ENCODE data around the gene BCAT1.
A peak's percentile ranks its signal among the peaks of the same experiment; 100 is the strongest.

Gene BCAT1, protein sequence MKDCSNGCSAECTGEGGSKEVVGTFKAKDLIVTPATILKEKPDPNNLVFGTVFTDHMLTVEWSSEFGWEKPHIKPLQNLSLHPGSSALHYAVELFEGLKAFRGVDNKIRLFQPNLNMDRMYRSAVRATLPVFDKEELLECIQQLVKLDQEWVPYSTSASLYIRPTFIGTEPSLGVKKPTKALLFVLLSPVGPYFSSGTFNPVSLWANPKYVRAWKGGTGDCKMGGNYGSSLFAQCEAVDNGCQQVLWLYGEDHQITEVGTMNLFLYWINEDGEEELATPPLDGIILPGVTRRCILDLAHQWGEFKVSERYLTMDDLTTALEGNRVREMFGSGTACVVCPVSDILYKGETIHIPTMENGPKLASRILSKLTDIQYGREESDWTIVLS
- 270 to 921 (median 610) reads per million in 17 experiments for total RNA-seq

DNA sequence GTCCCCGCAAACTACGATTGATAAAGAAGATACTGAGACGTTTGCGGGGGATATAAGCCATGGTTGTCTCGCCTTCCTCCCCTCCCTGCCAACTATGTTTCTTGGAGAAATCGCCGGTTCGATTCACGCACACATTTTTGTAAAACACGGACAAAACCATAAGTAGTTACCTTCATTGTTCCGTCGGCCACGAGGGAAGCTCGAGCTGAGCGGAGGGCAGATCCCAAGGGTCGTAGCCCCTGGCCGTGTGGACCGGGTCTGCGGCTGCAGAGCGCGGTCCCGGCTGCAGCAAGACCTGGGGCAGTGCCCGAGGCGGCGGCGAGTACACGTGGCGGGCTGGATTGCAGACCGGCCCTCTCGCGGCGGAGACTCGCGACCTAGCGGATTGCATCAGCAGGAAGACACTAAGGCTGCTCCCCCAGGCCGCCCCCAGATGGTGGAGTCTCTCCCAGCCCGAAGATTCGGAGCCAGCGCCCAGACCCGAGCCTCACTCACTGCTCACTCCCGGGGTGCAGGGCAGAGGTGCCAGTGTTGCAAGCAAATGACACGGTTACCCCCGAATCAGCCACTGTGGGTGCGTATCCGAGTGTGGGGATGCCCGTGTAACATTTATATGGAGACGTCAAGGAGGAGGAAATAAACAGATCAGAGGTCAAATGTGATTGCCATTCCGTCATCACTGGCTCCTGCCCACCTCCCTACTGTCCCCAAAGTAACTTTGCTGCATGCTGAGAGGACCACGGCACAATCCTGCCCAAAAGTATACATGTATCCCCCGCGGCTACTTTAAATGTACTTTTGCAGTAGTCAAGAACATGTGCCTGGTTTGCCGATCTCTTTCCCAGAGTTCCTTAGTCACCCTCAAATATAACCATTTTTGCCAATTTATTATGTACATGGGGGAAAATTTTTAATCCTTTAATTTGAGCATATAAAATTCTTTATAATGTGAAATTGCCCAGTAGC, at the start of gene BCAT1:
Gene BCAT1, minus strand, starts transcription at position 345 of the 966 bp plus-strand sequence. Its CDS starts 169 bp downstream, at position 176.
- DNase-seq = peak; percentile 79 to 91 (median 86)

DNA sequence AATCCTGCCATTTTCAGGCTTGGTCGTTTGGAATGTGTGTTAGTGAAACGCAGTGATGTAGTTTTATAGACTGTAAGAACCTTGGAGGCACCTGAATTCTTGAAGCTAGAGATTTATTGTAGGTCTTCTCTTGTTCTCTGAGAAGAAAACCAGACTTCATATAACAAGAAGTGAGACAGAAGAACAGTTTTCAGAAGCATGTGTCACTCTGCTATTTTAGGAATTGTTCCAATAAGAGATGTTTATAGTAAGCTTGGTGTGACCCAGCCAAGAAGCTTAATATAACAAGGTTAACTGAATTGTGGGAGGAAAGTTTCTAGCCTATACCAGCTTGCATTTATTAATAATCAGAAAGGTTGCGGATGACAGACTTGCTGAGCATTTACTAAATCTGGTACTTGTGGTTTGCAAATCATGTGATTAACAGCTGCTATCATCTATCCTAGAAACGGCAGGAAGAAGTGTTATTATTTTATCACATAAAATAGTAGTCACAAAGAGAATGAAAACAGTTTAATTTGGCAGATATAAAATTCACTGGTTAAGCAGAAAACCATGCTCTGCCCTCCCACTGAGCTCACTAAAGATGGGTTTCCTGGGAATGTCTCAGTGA, 49.2 kb upstream of the BCAT1 start:
- peak in 2 of 4 experiments; percentile 31 to 39 for DNase-seq

DNA sequence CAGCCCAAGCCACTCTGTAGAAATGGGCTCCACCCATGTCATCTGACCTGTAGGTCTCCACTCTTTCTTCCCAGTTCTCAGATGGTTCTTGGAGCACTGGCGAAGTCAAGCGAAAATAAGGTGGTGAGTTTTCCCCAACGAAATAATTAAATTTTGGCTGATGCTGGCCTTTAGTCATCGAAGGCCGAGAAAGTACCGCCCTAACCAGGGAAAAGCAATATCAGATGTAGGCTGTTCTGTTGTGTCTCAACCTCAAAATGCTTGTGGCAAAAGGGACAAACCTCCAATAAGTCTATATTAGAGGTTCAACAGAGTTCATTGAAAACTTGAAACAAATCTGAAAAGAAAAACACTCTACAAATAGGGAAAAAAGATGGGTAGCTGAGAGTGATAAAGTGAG, 48.6 kb upstream of the BCAT1 start:
- no peak for DNase-seq

DNA sequence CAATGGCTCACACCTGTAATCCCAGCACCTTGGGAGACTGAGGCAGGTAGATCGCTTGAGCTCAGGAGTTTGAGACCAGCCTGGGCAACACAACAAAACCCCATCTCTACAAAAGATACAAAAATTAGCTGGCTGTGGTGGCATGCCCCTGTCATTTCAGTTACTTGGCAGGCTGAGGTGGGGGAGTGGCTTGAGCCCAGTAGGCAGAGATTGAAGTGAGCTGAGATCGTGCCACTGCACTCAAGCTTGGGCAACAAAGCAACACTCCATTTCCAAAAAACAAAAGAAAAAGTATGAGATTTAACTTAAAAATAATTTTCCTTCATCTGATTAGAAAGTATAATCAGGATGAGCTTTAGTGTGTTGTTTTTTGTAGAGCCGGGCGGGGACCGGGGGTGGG, 47.9 kb upstream of the BCAT1 start:
- no peak for DNase-seq

DNA sequence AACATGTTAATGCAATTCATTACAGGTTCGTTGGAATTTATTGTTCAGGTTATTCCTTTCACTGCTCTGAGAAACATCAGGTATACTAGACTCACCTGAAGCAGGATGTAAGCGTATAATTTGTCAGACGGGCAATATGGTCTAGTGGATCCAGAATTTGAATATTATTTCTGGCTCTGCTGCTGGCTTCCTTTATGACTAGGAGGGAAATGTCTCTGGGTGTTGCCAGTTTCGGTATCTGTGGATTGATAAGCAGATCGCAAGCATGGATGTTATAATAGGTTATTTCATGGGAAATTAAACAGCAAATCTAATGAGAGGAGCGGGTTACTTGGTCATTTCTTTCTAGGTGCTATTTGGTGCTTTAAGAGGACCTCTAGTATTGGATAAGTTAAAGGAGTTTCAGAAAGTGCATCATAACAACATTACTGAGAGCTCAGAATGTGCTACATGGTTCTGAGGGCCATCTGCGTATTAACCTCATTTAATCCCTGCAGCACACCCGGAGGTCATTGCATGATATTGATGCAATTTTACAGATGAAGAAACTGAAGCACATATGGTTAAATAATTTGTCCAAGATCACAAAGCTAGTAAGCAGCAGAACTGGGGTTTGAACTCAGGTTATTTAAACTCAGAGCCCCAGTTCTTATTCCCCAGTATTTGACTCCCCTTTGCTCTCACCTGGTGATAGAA, 47.3 kb upstream of the BCAT1 start:
- no peak for DNase-seq

DNA sequence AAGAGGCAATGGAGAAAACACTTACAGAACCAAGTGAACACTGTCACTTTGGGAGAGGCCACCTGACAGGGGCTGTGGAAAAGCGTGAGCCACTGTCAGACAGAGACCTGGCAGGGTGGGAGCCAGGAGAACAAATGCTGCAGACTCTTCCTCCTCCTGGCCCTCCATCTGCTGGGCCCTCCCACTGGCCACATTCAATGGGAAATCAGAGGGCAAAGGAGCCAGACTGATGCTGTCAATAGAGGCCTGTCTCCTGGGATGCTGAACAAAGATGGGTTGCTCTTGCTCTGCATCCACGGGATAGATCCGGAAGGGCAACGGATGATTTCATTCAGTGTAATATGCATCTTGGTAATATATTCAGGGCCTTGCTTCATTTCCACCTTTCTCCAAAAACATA, 44.9 kb upstream of the BCAT1 start:
- no peak for DNase-seq

DNA sequence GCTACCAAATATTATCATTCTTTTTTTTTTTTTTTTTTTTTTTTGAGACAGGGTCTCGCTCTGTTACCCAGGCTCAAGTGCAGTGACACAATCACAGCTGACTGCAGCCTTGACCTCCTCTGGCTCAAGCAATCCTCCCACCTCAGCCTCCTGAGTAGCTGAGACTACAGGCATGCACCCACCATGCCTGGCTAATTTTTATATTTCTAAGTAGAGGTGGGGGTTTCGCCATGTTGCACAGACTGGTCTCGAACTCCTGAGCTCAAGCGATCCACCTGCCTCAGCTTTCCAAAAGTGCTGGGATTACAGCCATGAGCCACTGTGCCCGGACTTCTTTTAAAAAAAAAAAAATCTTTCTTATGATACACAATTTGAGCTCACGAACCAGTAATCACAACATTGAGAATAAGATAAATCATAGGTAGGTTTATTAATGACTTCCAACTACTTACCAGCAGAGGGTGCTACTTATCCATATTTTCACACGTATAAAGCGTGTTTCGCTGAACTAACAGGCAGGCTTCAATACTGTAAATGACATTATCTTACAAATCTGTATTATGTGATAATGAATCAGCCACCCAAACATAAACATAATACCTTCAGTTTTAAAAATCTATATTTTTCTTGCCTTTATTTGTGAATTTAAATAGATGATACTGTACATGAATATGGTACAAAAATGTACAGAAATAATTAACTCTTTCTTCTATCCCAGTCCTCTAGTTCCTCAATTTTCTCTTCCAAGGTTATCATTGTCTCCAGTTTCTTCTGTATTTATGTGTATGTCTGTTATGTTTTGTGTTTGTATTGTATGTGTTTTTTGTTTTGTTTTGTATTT, 42.5 kb upstream of the BCAT1 start:
- DNase-seq = peak; percentile 49 to 93 (median 82)

DNA sequence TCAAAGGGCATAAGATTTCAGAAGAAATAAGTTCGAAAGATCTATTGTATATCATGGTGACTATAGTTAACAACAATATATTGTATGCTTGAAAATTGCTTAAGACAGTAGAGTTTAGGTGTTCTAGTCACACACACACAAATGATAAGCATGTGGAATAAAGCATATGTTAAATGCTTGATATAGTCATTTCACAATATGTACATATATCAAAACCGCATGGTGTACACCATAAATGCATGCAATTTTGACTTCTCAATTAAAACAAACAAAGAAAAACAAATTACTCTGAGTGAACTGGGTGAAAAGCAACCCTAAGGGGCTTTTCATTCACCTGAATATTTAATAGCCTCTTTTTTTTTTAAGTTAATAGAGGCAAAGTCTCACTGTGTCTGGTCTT, 40.3 kb upstream of the BCAT1 start:
- no peak for DNase-seq

DNA sequence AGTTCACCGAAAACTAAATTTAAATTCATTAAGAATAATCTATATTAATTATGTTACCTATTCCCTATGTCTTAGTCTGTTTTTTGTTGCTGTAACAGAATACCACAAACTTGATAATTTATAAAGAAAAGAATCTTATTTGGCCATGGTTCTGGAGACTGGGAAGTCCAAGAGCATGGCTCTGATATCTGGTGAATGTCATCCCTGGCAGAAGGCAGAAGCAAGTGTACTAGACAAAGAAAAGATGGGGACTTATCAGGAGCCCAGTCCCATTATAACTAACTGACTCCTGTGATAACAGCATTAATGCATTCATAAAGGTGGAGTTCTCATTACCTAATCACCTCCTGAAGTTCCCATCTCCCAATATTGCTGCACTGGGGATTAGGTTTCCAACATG, 33.3 kb upstream of the BCAT1 start:
- no peak for DNase-seq

DNA sequence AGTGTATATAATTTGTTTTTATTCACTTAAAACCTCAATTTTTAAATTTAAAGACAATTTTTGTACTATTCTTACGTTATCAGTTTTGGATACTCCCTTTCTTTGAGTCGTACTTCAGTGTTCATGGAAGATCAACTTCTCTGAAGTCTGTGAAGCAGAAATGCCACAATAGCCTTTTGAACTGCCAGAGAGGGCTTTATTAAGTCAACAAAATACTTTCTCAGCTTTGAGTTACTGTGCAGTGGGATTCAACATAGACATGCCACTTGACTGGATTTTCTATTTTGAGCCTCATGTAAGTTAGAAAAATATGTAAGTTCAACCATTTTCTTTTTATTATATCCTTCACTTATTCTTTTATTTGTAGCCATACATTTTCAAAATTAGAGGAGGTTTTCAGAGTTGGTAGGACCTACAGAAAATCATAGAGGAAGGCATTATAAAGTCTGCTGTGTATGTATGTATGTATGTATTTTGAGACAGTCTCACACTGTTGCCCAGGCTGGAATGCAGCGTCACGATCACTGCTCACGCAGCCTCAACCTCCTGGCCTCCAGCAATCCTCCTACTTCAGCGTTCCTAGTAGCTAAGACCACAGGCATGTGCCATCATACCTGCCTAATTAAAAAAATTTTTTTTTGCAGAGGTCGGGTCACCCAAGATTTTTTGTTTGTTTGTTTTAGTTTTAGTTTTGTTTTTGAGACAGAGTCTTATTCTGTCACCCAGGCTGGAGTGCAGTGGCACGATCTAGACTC, 31.3 kb upstream of the BCAT1 start:
- no peak for DNase-seq

DNA sequence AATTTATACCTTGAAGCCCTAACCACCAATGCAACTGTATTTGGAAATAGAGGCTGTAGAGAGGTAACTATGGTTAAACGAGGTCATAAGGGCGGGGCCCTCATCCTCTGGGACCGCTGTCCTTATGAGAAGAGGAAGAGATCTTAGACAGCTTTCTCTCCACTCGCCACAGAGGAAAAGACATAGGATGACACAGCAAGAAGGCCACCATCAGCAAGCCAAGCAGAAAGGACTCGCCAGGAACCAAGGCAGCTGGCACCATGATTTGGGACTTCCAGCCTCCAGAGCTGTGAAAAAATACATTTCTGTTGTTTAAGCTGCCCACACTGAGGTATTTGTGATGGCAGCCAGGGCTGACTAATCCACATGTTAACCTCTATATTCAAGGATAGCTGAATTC, 30.4 kb upstream of the BCAT1 start:
- peak; percentile 61 to 83 (median 78) for DNase-seq

DNA sequence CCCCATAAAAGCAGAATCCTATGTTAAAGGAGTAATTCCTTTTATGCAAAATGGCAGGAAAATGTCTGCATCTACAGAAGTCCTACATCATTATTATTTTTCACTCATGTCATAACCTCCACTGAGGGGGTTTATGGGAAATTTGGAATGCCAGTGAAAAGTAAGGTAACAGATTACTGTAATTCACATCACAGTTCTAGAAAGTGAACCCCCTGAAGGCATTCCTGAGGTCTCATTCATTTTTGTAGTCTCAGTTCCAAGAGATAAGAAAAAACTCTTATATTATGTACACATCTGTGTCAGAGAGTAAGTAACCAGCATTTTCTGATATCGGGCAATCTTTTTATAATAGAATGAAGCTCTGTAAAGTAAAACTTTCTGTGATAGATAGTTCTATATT, 28.8 kb upstream of the BCAT1 start:
- no peak for DNase-seq

DNA sequence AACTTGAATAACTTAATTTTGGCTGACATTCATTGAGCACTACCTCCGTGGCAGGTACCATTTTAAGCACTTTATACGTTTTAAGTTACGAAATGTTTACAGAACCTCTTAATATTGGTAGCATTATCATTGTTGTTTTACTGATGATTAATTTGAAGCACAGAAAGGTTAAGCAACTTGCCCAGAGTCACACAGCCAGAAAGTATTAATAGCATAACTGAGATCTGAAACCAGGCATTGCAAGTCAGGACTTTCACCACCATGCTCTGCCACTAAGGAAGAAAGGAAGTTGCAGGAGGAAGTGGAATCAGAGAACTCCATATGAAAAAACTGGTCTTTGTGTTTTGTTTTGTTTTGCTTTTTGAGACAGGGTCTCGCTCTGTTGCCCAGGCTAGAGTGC, 28.2 kb upstream of the BCAT1 start:
- DNase-seq = peak; percentile 54 to 82 (median 74)

DNA sequence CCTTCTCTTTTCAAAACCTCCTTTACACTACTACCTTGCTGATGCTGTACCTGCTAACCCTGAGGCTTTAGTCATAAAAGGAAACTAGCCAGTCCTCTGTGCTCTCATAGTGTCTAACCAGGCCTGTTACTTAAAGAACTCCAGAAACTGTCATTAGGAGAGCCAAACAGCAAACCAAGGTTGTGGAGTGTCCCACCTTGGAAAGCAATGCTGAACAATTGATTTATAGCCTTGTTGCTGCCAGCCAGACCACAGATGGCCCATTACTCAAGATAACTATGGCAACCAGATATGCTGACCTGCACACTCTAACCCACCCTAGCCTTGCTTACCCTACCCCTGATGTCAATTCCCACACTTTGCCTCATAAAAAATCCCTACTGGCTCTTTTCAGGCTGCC, 26.5 kb upstream of the BCAT1 start:
- DNase-seq = no peak

DNA sequence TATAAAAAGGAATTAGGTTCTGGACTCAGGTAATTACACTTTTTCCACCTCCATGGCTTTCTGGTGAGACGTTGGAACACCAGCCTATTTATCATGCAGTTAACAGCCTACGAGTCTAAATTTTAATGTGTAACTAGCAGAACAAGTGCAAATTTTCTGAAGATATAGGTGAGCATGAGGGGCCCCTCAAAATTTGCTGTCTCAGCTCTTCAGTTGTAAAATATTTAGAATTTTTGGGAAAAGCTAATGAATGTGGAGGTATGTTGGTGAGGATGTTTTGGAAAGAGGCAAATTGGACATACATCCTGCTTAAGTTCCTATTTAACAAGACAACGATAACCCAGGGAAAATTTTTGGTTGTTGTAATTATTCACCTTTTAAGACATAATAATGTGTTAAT, 25.3 kb upstream of the BCAT1 start:
- no peak for DNase-seq

DNA sequence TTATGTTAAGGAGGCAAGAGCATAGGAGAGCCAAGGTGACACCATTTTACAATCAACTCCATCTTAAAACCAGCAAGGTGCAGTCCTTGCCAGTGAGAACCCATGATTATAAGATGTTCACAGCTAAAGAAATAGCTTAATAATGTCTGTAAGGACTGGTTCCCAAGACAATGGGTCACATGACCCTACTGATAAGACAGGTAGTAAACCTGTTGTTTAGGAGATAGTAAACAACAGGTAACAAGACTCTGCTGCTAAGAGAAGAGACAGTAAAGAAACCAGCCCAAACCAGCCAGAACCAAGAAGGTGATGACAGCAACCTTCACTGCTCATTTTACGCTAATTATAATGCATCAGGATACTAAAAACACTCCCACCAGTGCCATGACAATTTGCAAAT, 23.2 kb upstream of the BCAT1 start:
- no peak for DNase-seq

DNA sequence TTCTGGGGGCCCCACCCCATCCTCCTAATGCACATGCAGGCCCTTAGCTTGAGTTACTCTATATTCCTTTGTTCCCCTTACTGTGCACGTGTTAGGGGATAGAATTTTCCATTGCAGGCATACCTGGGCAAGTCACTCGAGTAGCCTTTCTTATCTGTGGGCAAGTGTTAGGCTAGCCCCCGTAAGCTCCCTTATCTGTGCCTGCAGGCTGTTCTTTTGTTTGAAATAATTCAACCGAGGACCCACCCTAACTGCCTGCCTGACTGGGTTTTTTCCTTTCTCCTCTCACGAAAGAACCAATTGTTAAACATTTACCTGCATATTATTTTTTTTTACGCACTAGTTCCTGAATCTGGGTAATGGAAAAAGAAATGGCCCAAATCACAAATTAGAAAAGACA, 21.3 kb upstream of the BCAT1 start:
- DNase-seq = no peak

DNA sequence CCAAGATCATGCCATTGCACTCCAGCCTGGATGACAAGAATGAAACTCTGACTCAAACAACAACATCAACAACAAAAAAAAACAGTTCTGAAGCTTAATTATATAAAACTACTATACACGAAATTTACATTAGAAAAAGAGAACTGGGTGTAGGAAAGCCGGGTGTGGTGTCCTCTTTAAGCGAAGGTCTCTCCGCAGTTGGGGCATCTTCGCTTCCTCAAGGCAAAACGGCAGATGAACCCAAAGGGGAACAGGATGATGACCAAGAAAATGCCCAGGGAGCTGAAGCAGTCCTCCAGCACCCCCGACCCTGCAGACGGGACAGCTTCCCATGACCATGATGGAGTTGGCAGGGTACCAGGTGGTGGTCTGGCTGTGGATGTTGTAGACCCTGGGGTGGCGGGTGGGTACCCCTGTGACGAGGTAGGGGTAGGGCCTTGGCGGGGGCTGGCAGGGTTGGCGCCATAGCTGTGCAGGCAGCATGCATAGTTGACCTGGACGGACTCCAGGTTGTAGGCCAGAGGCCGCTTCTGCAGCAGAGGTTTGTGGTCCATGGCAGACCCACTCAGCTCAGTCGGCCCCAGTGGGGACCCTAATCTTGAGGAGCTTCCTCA, 18.2 kb upstream of the BCAT1 start:
- peak; percentile 49 to 75 (median 67) for DNase-seq

DNA sequence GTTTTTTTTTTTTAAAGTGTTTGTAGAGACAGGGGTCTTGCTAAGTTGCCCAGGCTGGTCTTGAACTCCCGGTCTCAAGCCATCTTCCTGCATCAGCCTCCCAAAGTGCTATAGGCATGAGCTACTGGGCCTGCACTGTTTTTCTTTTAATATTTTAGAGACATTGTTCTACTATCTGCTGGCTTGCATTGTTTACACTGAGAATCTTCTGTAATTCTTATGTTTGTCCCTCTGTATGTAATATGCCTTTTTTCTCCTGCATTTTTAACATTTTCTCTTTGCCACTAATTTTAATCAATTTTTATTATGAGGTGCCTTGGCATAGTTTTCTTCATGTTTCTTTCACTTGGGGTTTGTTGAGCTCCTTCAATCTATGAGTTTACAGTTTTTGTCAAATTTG, 15.4 kb upstream of the BCAT1 start:
- no peak for DNase-seq

DNA sequence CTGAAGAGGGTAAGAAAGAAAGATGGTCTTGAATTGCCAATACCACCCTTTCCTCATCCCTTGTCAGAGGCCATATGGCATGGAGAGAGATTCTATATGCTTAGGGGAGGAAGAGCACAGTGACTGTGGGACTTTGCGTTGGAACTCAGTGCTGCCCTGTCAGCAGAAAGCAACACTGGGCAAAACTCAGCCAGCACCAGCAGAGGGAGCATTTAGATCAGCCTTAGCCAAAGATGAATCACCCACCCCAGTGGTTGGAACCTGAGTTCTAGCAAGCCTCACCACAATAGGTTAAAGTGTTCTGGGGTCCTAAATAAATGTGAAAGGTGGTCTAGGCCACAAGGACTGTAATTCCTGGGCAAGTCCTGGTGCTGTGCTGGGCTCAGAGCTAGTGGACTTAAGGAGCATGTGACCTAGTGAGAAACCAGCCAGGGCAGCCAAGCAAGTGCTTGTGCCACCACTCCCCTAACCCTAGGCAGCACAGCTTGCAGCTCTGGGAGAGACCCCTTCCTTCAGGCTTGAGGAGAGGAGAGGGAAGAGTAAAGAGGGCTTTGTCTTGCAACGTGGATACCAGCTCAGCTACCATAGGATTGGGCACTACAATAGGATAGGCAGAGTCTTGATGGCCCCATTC, 11.4 kb upstream of the BCAT1 start:
- DNase-seq = peak; percentile 72 to 86 (median 80)
